ENCODE data around the gene PEX14. TPM values are rescaled to one million over a fixed set of nuclear protein-coding genes. Genes with fewer than 3 reads are reported as not detected.

Gene PEX14
- total and polyA plus RNA-seq, 10 of the 15 experiments (the other 5 are each of a cell fraction or from before 2014, with no cell fraction given) = 1.4 to 23.2 (median 12.0) TPM

GRCh38 chr1:10591010-10591409 lies 116.3 kb downstream of the PEX14 start:
- RAD21 ChIA-PET (ENCODE audit: unreplicated experiment) = no interaction called here
- in situ Hi-C loops (cut with MboI) = no loop called here
- FAIRE-seq = no peak

GRCh38 chr1:10592373-10592772 lies 117.6 kb downstream of the PEX14 start:
- ChIA-PET CTCF (no interaction called here), POLR2A (no interaction called here), SMC1A (ENCODE audit: uncharacterized antibody, unreplicated experiment) (interaction anchor here (1.1 kb wide), 1 partner anchor 84 kb away, joined by 4 read pairs; no protein-coding TSS in a partner anchor), RAD21 (ENCODE audit: unreplicated experiment) (no interaction called here)
- Histone ChIP-seq H3K36me3 (ENCODE audit: control insufficient read depth in 2 of 2, insufficient read depth in 2 of 2, low read length in 1 of 2) (no peaks in the 10 kb centered on the region), H4K20me1 (ENCODE audit: control insufficient read depth, insufficient read depth) (no peaks in the 10 kb centered on the region), H3K4me1 (ENCODE audit: control insufficient read depth, insufficient read depth, low read length) (peaks cover 17% of the 10 kb centered on the region), H3K79me2 (ENCODE audit: control insufficient read depth, insufficient read depth, low read length) (no peaks in the 10 kb centered on the region), H2AFZ (ENCODE audit: control insufficient read depth, low read depth, low read length) (no peak overlapping the region), H3K9ac (ENCODE audit: control insufficient read depth, insufficient read depth, low read length) (no peak overlapping the region), H3K4me3 (no peak overlapping the region), H3K4me2 (ENCODE audit: control insufficient read depth, insufficient read depth) (no peak overlapping the region), H3K9me3 (replicated peaks; ENCODE audit: control insufficient read depth, insufficient read depth, low read length) (no peaks in the 10 kb centered on the region), H3K27ac (ENCODE audit: control insufficient read depth, insufficient read depth) (no peak overlapping the region), H3K27me3 (replicated peaks in 1 of 2; ENCODE audit: control insufficient read depth in 2 of 2, insufficient read depth in 2 of 2, low read length in 1 of 2) (no peaks in the 10 kb centered on the region)
- no peak for TF ChIP-seq CHD1 (IDR thresholded peaks at IDR 0.05; ENCODE audit: low read depth, low read length)
- TF ChIP-seq ZNF274 (IDR thresholded peaks at IDR 0.05; ENCODE audit: insufficient read depth, insufficient read length) = no peak
- TF ChIP-seq, protein P1, sequence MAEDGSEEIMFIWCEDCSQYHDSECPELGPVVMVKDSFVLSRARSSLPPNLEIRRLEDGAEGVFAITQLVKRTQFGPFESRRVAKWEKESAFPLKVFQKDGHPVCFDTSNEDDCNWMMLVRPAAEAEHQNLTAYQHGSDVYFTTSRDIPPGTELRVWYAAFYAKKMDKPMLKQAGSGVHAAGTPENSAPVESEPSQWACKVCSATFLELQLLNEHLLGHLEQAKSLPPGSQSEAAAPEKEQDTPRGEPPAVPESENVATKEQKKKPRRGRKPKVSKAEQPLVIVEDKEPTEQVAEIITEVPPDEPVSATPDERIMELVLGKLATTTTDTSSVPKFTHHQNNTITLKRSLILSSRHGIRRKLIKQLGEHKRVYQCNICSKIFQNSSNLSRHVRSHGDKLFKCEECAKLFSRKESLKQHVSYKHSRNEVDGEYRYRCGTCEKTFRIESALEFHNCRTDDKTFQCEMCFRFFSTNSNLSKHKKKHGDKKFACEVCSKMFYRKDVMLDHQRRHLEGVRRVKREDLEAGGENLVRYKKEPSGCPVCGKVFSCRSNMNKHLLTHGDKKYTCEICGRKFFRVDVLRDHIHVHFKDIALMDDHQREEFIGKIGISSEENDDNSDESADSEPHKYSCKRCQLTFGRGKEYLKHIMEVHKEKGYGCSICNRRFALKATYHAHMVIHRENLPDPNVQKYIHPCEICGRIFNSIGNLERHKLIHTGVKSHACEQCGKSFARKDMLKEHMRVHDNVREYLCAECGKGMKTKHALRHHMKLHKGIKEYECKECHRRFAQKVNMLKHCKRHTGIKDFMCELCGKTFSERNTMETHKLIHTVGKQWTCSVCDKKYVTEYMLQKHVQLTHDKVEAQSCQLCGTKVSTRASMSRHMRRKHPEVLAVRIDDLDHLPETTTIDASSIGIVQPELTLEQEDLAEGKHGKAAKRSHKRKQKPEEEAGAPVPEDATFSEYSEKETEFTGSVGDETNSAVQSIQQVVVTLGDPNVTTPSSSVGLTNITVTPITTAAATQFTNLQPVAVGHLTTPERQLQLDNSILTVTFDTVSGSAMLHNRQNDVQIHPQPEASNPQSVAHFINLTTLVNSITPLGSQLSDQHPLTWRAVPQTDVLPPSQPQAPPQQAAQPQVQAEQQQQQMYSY (CRISPR knock-in tag; IDR thresholded peaks at IDR 0.05) = no peak
- in situ Hi-C loops (cut with MboI) (no loop called here), intact Hi-C loops (cut with micrococcal nuclease; ENCODE audit: unreplicated experiment) (no loop called here)
- ATAC-seq (no peak), FAIRE-seq (no peak), DNase-seq (ENCODE audit: low read depth, low spot score) (no peak)
- no TSS peak for BruUV-seq (replicated peaks)
- WGBS (ENCODE audit: insufficient coverage, insufficient replicate concordance, low lambda C conversion rate, missing lambda C conversion rate) = 53% methylated on average over 5 of the region's 5 CpGs

More at GRCh38 chr1:10591010-10591409, 116.3 kb downstream of the PEX14 start:
- Histone ChIP-seq H3K27me3 (replicated peaks in 1 of 2; ENCODE audit: control insufficient read depth in 2 of 2, insufficient read depth in 2 of 2, low read length in 1 of 2) (no peaks in the 10 kb centered on the region), H3K4me3 (no peak overlapping the region), H3K27ac (ENCODE audit: control insufficient read depth, insufficient read depth) (0 out of 2 replicates have a peak overlapping the region, but pooled peaks have one; percentile 13), H3K79me2 (ENCODE audit: control insufficient read depth, insufficient read depth, low read length) (no peaks in the 10 kb centered on the region), H3K9me3 (replicated peaks; ENCODE audit: control insufficient read depth, insufficient read depth, low read length) (no peaks in the 10 kb centered on the region), H3K4me2 (ENCODE audit: control insufficient read depth, insufficient read depth) (no peak overlapping the region), H2AFZ (ENCODE audit: control insufficient read depth, low read depth, low read length) (no peak overlapping the region), H3K36me3 (ENCODE audit: control insufficient read depth in 2 of 2, insufficient read depth in 2 of 2, low read length in 1 of 2) (no peaks in the 10 kb centered on the region), H4K20me1 (ENCODE audit: control insufficient read depth, insufficient read depth) (no peaks in the 10 kb centered on the region), H3K9ac (ENCODE audit: control insufficient read depth, insufficient read depth, low read length) (no peak overlapping the region), H3K4me1 (ENCODE audit: control insufficient read depth, insufficient read depth, low read length) (peaks cover 17% of the 10 kb centered on the region)
- ATAC-seq (no peak), DNase-seq (ENCODE audit: low read depth, low spot score) (no peak)
- CTCF ChIA-PET = interaction anchor here (1.0 to 1.2 kb wide), 2 partner anchors 9 to 76 kb away, joined by 3 read pairs; no protein-coding TSS in a partner anchor
- intact Hi-C loops (cut with micrococcal nuclease; ENCODE audit: unreplicated experiment) = no loop called here
- POLR2A ChIA-PET = no interaction called here
- no TSS peak for BruUV-seq (replicated peaks)
- TF ChIP-seq SIN3A (IDR thresholded peaks at IDR 0.05; ENCODE audit: low read depth, low read length) = no peak
- TF ChIP-seq CHD1 (IDR thresholded peaks at IDR 0.05; ENCODE audit: low read depth, low read length) = no peak
- no peak for TF ChIP-seq RAD51 (IDR thresholded peaks at IDR 0.05)
- TF ChIP-seq TBL1XR1 (IDR thresholded peaks at IDR 0.05; ENCODE audit: low read depth, low read length) = no peak
- no peak for TF ChIP-seq NR2C1 (IDR thresholded peaks at IDR 0.05)
- no peak for TF ChIP-seq E2F4 (IDR thresholded peaks at IDR 0.05; ENCODE audit: low read depth, low read length)
- no peak for TF ChIP-seq TAF1 (IDR thresholded peaks at IDR 0.05; ENCODE audit: borderline replicate concordance, low read depth, low read length)
- TF ChIP-seq RUNX3 (IDR thresholded peaks at IDR 0.05; ENCODE audit: low read length) = 0 out of 2 replicates have a peak, but pooled peaks have one; percentile 4
- SMC1A ChIA-PET (ENCODE audit: uncharacterized antibody, unreplicated experiment) = interaction anchor here (1.0 kb wide), 1 partner anchor 78 kb away, joined by 4 read pairs; no protein-coding TSS in a partner anchor
- whole genome bisulfite sequencing (ENCODE audit: insufficient coverage, insufficient replicate concordance, low lambda C conversion rate, missing lambda C conversion rate) = 54% methylated on average over 4 of the region's 4 CpGs
